ENCODE measurements around the gene PKD2. TPM values are rescaled to one million over a fixed set of nuclear protein-coding genes. Genes with fewer than 3 reads are reported as not detected.
A peak's percentile ranks its signal among the peaks of the same experiment; 100 is the strongest.

The PKD2 gene
- total RNA-seq, 2 donors from 2014 or later: 19.0 to 40.3 TPM

DNA sequence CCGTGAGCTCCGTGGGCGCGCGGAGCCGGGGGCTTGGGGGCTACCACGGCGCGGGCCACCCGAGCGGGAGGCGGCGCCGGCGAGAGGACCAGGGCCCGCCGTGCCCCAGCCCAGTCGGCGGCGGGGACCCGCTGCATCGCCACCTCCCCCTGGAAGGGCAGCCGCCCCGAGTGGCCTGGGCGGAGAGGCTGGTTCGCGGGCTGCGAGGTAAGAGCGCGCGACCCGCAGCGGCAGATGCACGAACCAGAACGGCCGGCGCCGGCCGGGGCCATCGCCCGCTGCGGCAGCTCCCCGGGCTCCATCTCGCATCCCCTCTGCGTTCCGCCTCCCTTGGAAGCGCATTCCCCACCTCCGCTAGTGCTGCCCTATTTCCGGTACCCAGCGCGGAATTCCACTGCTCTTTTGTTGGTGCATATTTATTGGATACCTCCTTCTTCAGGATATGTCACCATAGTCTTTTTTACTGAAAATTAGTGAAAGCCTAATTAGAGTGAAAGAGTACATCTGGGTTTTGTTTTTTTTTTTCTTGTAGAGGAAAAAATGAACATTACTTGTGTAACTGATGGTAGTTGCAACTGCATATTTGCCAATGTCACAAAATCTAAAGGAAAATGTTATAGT lies 797 bp downstream of the PKD2 start:
- whole genome bisulfite sequencing: 1% methylated on average over 50 of the region's 51 CpGs
- Histone ChIP-seq H3K27ac (peak overlapping the region; percentile 80 to 81), H3K4me3 (peak overlapping the region; percentile 72 to 86), H3K9me3 (no peaks in the 10 kb centered on the region), H3K4me1 (replicated peaks) (no peaks in the 10 kb centered on the region), H3K36me3 (no peaks in the 10 kb centered on the region), H3K27me3 (replicated peaks; ENCODE audit: insufficient read depth) (no peaks in the 10 kb centered on the region)
- intact Hi-C loops (cut with DNase I): loop anchor here (10.0 kb wide), 1 partner anchor 517 kb away; the partner anchor contains the start of gene PYURF
- DNase-seq (ENCODE audit: low spot score): peak; percentile 28
- TF ChIP-seq, protein P1, sequence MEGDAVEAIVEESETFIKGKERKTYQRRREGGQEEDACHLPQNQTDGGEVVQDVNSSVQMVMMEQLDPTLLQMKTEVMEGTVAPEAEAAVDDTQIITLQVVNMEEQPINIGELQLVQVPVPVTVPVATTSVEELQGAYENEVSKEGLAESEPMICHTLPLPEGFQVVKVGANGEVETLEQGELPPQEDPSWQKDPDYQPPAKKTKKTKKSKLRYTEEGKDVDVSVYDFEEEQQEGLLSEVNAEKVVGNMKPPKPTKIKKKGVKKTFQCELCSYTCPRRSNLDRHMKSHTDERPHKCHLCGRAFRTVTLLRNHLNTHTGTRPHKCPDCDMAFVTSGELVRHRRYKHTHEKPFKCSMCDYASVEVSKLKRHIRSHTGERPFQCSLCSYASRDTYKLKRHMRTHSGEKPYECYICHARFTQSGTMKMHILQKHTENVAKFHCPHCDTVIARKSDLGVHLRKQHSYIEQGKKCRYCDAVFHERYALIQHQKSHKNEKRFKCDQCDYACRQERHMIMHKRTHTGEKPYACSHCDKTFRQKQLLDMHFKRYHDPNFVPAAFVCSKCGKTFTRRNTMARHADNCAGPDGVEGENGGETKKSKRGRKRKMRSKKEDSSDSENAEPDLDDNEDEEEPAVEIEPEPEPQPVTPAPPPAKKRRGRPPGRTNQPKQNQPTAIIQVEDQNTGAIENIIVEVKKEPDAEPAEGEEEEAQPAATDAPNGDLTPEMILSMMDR (IDR thresholded peaks at IDR 0.05): no peak
- TF ChIP-seq POLR2AphosphoS5 (IDR thresholded peaks at IDR 0.05) (no peak), POLR2A (IDR thresholded peaks at IDR 0.05) (no peak)

DNA sequence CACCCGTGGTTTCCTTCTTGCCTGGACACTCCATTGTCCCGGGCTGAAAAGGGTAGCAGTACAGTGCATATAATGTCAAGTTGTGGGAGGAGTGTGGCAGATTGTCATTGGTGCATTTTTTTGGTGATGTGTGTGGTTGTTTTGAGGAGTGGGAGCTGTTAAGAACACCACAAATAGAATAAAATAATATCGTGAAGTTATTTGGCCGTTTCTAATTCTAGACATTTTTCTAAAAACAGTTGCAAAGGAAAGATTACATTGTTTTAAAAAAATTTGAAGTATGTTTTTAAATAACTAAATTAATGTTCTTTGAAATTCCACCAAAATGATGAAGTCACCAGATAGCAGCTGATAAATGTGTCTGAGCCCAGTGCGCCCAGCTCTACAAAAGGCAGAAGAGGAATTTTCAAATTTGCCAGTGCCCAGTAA lies 1.3 kb downstream of the PKD2 start:
- Histone ChIP-seq H3K27ac (peak overlapping the region in 1 of 2 donors; percentile 81), H3K4me1 (replicated peaks) (no peaks in the 10 kb centered on the region), H3K27me3 (replicated peaks; ENCODE audit: insufficient read depth) (no peaks in the 10 kb centered on the region), H3K9me3 (no peaks in the 10 kb centered on the region), H3K36me3 (no peaks in the 10 kb centered on the region), H3K4me3 (peak overlapping the region; percentile 72 to 86)
- intact Hi-C loops (cut with DNase I): loop anchor here (10.0 kb wide), 1 partner anchor 516 kb away; the partner anchor contains the start of gene PYURF
- TF ChIP-seq POLR2AphosphoS5 (IDR thresholded peaks at IDR 0.05) (no peak), POLR2A (IDR thresholded peaks at IDR 0.05) (no peak)
- TF ChIP-seq, protein P1 (IDR thresholded peaks at IDR 0.05): no peak
- 17% methylated on average over 5 of the region's 5 CpGs for WGBS
- DNase-seq (ENCODE audit: low spot score): no peak

DNA sequence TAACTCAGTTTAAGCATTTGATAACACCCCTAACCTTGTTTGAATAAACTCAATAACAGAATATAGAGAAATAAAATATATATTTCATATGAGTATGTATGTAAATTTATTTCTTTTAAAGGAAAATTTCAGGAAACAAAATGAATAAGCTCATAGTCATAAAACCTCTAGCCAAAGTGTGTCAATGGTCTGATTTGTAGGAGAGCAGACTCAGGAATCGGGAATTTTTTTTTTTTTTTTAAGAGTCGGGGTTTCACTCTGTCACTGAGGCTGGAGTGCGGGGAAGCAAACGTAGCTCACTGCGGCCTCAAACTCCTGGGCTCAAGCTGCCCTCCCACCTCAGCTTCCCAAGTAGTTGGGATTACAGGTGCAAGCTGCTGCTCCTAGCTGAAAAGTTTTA lies 2.4 kb downstream of the PKD2 start:
- H3K27ac ChIP-seq: no peak overlapping the region
- TF ChIP-seq POLR2A (IDR thresholded peaks at IDR 0.05) (no peak), POLR2AphosphoS5 (IDR thresholded peaks at IDR 0.05) (no peak)
- TF ChIP-seq, protein P1 (IDR thresholded peaks at IDR 0.05): no peak
- H3K4me3 ChIP-seq: no peak overlapping the region
- no peaks in the 10 kb centered on the region for H3K36me3 ChIP-seq
- H3K27me3 ChIP-seq (replicated peaks; ENCODE audit: insufficient read depth): no peaks in the 10 kb centered on the region
- intact Hi-C loops (cut with DNase I): loop anchor here (10.0 kb wide), 3 partner anchors 275 to 515 kb away; partner anchors contain the start of genes PPM1K and PYURF
- WGBS: 69% methylated on average over 5 of the region's 5 CpGs
- DNase-seq (ENCODE audit: low spot score): no peak
- H3K4me1 ChIP-seq (replicated peaks): no peaks in the 10 kb centered on the region
- H3K9me3 ChIP-seq: no peaks in the 10 kb centered on the region

DNA sequence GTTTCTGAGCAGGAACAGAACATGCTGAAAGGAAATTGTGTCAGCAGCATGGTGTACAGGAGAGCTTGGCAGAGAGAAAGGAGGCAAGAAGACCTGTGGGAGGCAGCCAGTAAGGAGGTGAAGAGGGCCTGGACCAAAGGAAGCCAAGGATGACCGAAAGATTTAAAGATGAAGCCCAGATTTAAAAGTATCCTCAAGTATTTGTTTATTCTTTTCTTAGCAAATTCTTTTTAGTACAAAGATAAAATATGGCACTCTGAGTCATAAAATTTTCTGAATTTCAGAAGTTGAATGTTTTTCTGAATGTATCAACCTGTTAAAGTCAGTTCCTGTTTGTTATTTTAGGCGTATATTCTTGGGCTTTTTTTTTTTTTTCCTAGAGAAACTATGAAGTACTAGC lies 3.5 kb downstream of the PKD2 start:
- no peak overlapping the region for H3K4me3 ChIP-seq
- 47% methylated on average over 2 of the region's 2 CpGs for WGBS
- no peak for DNase-seq (ENCODE audit: low spot score)
- intact Hi-C loops (cut with DNase I): loop anchor here (10.0 kb wide), 2 partner anchors 274 to 476 kb away; partner anchors contain the start of gene PPM1K
- H3K27me3 ChIP-seq (replicated peaks; ENCODE audit: insufficient read depth): no peaks in the 10 kb centered on the region
- no peak overlapping the region for H3K27ac ChIP-seq
- no peaks in the 10 kb centered on the region for H3K9me3 ChIP-seq
- TF ChIP-seq POLR2A (IDR thresholded peaks at IDR 0.05) (no peak), POLR2AphosphoS5 (IDR thresholded peaks at IDR 0.05) (no peak)
- TF ChIP-seq, protein P1 (IDR thresholded peaks at IDR 0.05): no peak
- H3K4me1 ChIP-seq (replicated peaks): no peaks in the 10 kb centered on the region
- H3K36me3 ChIP-seq: no peaks in the 10 kb centered on the region

DNA sequence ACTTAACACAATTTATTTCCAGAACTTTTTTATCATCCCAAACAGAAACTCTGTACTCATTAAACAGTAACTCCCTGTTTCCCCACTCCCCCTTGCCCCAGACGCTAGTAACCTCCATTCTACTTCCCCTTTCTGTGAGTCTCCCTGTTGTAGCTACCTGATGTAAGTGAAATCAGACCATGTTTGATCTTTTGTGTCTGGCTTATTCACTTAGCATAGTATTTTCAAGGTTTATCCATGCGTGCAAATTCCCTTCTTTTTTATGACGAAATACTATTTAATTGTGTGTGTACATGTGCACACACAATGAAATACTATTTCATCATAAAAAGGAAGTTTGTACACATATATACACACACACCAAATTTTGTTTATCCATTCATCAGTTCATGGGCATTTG lies 5.2 kb downstream of the PKD2 start:
- Histone ChIP-seq H3K36me3 (no peaks in the 10 kb centered on the region), H3K27me3 (replicated peaks; ENCODE audit: insufficient read depth) (no peaks in the 10 kb centered on the region), H3K9me3 (no peaks in the 10 kb centered on the region), H3K27ac (no peak overlapping the region), H3K4me3 (no peak overlapping the region), H3K4me1 (replicated peaks) (no peaks in the 10 kb centered on the region)
- intact Hi-C loops (cut with DNase I): loop anchor here (10.0 kb wide), 2 partner anchors 272 to 478 kb away; partner anchors contain the start of gene PPM1K
- DNase-seq (ENCODE audit: low spot score): no peak
- TF ChIP-seq POLR2A (IDR thresholded peaks at IDR 0.05) (no peak), POLR2AphosphoS5 (IDR thresholded peaks at IDR 0.05) (no peak)
- WGBS: 85% methylated on average over 3 of the region's 3 CpGs
